Measurements from ENCODE around the gene EXOC4.

The EXOC4 gene

DNA sequence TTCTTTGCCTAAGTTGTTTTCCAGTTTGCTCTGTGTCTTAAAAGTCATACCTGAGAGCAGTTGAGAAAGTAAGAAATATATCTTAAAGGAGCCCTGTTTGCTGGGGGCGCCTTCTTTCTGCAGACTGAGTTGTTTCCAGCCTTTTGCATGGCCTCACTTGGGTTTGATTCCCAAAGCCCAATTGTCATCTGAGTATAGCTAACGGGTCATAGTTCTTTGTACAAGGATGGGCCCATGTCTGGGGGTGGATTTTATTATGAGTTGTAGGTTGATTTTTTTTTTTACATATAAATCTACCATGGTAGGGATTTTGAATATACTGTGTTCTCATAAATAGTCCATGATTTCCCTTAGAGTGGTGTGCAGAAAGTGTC is 555.6 kb downstream of the EXOC4 start:
- no peak for DNase-seq

DNA sequence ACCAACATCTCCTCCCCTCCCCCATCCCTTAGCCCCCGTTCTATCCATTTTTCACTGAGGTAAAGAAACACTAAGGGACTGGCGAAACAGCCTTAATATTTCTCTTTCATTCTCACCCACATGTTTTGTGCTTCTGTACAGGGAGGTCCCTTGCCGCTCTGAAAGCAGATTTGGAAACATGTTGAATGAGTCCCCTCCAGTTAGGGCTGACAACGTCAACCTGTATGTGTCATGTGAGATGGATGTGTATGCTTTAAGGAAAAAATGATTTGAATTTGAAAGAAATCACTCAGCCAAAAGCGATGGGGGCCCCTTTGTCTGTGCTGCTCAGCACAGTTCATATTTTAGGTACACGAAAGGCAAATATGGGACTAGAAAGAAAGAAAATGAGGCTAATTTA is 560.0 kb downstream of the EXOC4 start:
- no peak for DNase-seq

DNA sequence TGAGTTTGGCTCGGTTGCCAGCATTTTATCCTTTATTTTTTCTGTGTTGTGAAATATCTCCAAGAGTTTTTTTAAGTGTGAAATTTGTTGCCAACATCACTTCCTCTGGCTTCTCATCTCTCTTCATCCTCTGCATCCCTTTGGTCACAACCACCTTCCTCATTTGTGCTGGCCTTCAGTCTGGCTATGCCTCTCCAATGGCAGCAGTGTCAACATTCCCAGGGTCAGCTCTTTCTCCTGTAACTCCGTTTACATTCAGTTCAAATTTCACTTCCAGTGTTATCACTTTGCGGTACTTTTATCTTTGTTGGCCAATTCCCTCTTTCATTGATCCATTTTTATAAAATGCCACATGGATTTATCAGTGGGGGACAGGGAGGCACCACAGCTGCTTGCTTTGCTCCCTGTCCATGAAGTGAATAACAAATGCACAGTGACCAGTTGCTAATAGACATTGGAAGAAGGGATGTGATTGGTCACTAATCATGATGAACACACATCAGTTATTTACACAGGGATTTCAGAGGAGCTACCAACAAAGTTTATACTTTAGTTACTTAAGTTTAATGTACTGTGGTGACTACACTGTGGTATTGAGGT is 562.8 kb downstream of the EXOC4 start:
- no peak for DNase-seq

DNA sequence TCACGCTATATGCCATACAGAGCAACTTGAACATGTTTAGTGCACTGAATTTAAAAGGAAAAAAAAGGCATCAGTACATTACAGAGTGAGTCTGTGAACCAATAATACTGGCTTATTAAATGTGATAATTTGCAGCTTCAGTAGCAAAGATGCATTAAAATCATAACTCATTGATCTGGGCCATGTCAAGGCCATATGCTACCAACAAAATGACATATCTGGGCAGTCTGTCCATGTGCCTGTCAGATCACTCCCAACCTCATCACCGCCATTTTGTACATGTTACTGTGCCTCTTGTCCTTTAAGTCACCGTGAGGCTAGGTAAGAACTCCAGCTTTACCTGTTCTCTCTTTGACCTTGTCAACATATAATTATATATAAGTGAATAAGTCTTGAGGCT is 566.8 kb downstream of the EXOC4 start:
- DNase-seq, result no peak

DNA sequence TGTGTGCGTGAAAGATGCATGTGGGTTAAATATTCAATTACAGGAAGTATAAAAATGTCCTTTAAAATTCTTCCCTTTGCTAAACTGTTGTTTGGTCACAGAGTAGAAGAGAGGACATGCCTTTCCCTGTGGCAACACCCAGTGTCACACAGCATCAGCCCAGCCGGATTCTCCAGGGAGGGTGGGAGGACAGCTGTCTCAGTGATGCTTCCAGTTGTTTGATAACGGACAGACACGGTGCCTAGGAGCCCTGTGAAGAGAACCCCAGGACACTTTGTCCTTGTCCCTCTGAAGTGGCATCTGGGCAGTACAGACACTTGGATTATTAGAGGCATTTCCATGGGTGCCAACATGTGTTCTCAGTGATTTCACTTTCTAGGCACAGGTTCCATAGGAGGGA is 567.7 kb downstream of the EXOC4 start:
- no peak for DNase-seq

DNA sequence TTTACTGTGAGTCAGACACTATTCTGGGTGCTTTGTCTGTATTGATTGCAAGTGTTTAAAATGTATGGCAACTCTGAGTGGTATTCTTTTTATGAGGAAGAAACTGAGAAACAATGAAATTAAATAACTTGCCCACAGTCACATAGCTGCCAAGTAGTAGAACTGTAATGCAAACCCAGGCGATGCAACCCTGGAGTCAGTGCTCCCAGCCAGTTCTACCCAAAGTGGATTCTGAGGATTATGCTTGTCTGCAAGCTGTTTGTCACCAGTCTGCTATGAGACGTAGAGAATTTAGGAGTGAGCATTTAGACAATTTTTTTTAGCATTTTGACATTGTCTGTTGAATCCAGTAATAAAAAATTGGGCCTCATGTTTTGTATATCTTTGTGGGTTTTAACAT is 568.3 kb downstream of the EXOC4 start:
- no peak for DNase-seq

DNA sequence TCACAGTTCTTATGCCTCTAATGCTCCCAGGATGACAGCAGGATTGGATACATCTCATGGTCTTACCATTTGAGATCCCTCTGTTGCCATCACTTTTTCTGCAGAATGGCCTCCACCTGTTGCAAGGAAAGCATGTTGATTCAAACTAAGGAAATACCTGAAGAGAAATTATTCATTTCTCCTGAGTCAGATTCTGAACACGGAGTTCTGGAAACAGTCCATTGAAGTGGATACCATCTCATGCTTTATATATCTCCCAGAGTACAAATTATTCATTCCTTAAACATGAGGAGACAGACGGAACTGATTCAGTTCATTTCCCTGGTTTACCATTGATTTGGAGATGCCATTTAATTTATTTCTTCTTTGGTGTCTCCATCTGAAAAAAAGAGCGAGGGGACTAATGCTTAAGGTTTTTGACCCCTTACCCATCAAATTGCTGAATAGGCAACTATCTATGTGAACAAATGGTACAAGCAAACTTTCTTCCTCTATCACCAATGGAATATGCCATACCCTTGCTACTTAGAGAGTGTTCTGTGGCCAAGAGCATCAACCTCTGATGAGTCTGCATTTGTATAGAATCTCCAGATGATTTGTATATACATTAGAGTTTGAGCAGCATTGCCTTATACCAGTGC is 569.2 kb downstream of the EXOC4 start:
- no peak for DNase-seq

DNA sequence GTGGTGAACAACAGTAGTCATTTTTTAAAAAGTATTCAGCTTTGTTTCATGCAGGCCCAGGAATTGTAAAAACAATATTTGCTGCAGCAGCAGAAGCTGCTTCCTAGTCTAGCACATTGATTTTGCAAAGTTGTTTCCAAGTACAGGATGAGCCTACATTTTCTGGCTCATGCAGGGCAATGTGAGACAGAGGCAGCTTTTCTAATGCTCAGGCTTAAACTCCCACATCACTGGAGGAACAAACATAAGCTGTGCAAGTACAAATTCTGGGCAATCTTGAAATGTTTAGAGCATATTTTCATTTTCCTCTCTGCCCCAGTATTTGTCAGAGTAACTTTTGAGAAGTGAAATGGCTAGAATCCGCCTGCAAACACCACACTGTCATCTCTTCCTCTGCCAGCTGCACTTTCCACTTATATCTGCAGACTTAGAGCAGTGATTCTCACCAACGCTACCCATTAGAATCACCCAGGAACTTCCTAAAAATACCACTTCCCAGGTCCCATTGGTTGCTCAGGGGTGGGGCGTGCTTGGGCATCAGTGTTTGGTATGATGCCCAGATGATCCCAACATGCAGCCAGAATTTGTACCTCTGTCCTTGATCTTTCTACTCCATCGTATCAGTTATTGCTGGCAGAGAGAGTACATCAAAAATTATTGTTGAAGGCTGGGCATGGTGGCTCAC is 570.1 kb downstream of the EXOC4 start:
- no peak for DNase-seq

DNA sequence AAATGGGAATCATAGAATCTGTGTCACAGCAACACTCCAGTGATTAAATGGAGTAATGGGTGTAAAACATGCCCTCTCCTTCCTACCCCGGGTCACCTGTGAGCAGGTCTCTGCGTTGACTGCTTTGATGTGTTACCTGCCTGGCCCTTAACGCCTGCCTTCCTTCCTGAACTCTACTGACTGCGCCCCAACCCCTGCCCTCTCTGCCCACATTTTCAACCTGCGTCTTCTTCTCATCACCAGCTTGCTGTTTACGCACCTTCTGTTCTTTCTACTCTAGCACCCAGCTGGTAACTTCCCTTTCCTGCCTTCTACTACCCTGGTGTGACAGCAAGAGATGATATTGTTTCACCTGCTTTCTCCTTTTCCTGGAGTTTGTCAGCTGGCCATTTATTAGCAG is 571.3 kb downstream of the EXOC4 start:
- no peak for DNase-seq

DNA sequence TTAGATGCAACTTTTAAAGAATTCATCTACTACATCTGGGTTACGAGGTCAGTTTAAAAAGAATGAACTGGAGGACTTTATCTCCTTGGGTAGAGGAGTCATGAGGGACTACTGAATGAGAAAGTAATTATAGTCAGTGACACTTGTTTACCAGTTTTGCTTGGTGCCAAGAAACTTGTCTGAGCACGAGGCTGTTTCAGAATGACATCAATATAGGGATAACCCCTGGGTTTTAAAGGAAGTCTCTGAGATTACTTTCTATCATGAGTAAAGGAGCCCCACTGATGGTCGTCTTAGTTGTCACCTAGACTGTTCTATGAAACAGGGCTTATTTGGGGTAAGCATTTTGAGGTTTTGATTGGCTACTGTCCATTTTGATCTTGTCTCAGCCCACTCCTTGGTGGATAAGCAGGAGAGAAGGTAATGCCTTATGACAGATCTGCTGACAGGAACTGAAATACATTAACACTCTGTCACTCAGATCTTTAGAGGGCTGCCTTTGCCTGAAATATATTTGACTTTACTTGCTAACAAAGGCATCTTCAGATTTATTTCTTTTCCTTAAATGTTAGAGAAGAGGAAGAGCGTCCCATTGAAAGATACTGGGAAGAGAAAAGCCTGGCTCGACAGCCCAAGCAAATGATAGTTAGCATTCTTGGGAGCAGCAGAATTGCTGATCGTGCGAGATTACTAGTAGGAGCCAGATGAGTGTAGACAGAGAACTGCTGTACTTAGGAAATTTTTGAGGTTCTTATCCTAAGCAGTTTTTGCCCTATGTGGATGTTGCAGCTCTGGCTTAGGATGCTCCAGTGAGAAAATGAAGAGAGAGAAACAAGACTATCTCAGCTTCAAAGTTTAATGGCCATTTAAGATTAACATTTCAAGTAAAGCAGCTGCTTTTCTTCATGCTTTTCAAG is 575.1 kb downstream of the EXOC4 start:
- no peak for DNase-seq

DNA sequence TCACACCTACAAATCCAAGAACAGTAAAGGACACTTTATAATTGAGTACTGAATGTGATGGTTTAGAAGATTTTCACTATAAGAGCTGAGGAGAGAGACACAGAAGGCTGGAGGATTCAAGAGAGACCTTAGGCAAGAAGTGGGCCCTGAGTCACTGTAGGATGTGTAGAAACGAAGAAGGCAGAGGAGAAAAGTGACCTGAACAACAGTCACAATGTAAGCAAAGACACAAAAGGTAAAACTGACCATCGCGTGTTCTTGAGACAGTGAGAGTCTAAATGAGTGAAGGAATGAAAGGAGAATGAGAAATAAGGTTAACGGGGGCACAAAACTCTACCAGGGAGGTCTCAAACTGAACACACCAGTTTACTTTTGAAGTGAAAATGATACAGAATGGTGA is 576.0 kb downstream of the EXOC4 start:
- no peak for DNase-seq

DNA sequence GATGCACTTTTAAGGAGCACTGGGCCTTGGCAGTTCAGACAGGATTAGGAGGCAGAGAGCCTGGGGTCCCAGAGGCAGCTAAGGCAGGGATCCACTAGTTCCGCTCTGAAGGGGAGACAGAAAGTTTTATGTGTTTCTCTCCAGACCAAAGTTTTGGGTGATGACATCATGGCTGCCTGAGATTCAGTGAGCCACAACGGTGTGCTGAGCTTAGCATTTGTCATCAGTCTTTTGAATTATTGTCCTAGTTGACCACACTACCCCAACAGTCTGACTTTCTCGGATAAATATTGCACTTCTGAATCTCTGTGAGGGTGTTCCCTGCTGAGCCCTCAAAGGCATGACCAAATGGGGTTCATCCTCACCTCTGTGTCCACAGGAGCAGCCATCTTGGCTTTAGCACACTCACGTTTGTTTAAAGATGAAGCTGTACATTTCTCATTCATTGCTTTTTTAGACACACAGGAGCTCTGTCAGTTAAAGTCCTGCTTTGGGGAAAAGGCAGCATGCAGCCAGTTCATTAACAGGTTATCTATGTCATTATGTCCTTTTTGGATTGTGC is 576.5 kb downstream of the EXOC4 start:
- DNase-seq, result no peak

DNA sequence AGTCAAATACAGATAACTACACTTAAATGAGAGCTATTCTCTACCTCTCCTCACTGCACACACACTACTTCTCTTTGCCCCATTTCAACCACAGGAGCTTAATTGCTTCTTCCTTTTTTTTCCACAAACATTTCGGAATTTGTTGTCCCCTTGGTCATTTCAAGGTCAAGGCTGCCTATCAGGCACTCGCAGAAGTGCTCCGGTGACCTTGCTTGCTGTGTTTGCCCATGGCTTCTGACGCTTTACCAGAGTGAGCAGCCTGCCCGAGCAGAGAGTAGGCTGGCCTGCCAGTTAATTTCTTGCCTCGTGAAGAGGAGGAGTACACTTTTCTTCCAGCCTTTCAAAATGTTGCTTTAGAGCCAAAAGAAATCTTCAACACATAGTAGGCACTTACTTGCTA is 577.2 kb downstream of the EXOC4 start:
- DNase-seq, result no peak

DNA sequence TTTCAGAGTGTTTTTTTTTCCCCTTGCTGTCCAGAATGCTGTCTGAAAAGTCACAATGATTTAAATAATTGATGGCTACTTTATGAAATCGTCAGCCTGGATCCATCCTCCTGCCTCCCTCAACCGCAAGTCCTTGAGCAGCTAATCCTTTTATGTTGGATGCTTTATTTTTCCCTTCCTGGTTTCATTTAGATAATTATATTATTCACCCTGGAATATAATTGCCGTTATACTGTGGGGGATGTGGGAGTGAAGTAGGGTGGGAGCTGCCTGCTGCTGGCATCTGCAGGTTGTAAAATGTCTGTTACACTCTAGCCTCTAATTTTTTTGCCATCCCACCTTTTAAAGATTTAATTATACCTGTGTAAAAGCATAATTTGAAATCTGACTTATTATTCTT is 583.8 kb downstream of the EXOC4 start:
- DNase-seq, result no peak

DNA sequence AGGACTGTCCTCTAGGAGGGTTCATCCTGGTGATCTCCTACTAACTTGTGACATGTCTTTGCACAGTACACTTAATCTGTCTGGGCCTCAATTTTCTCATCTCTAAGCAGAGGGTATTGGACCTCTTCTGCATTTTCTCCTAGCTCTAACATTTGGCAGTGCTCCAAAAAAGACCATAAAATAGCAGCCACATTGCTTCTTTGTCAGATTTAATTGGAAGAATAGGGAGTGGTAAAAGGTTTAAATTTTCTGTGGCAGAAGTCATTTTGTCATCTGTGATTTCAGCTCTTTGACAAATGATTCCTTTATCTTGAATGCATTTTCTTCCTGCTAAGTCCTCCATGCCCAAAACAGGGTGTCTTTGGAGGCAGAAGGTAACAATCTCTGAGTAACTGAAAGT is 584.3 kb downstream of the EXOC4 start:
- no peak for DNase-seq

DNA sequence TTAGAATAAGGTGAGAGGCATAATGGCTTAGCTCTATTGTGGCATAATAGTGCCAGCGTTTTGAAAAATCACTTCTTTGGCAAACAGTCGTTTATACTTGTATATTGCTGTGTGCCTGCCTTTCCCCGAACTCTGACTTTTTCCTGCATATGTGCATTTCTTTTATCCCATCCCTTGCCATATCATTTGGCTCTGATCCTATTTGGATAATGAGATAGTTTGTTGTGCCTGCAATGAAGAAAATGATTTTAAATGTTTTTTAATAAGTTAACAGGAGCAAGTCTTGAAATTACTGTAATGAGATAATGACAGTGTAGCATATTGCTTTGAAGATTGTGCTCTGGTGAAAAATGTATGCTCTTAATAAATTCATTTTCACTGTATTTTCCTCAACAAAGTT is 586.2 kb downstream of the EXOC4 start:
- DNase-seq, result no peak

DNA sequence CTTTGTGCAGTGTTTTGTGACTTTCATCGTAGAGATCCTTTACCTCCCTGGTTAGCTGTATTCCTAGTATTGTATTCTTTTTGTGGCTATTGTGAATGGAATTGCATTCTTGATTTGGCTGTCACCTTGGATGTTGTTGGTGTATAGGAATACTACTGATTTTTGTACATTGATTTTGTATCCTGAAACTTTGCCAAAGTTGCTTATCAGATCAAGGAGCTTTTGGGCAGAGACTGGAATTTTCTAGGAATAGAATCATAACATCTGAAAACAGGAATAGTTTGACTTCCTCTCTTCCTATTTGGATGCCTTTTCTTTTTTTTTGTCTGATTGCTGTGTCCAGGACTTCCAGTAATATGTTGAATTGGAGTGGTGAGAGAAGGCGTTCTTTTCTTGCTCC is 590.5 kb downstream of the EXOC4 start:
- no peak for DNase-seq

DNA sequence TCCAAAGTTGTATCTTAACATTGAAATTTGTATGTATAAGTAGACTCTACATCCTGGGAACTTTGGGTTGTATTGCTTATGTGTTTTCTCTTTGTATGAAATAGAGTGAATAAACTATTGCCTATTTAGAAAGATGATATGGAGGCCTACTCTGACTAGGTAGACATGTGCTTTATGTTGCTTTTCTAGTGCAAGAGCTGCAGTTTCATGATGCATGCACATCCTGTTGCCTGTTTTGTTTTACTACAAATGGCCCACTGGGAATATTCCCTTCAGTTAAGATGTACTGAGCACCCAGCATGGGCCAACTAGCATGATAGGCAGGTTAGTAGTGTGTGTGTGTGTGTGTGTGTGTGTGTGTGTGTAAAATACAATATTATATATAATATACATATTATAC is 592.1 kb downstream of the EXOC4 start:
- no peak for DNase-seq

DNA sequence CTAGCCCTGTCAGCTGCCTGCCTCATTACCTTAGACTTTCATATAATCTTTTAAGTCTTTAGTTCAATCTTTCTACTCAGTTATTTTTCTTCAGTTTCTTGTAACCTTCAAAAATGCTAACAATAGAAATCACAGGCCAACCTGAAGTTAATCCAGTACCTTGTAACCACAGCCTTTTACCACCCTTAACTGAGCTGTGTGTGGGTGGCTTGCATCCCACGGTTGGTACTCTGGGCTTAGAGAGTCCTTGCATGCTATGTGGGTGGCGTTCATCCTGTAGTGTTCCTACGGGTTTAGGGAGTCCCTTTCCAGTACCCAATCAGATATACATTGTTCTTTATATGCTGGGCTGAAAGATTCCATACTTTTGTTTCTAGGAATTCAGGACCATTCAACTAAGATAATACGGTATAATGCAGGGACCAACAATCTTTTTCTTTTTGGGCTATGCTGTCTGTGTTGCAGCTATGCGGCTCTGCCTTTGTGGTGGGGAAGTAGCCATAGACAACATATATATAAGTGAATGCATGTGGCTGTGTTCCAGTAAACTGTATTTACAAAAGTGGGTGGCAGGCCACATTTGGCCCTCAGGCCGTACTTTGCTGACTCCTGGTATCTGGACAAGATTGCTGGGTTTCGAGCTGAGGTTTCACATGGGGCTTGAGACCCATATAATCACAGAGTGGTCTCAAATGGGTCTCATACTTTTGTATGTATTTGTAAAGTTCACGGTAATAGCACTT is 593.5 kb downstream of the EXOC4 start:
- no peak for DNase-seq

DNA sequence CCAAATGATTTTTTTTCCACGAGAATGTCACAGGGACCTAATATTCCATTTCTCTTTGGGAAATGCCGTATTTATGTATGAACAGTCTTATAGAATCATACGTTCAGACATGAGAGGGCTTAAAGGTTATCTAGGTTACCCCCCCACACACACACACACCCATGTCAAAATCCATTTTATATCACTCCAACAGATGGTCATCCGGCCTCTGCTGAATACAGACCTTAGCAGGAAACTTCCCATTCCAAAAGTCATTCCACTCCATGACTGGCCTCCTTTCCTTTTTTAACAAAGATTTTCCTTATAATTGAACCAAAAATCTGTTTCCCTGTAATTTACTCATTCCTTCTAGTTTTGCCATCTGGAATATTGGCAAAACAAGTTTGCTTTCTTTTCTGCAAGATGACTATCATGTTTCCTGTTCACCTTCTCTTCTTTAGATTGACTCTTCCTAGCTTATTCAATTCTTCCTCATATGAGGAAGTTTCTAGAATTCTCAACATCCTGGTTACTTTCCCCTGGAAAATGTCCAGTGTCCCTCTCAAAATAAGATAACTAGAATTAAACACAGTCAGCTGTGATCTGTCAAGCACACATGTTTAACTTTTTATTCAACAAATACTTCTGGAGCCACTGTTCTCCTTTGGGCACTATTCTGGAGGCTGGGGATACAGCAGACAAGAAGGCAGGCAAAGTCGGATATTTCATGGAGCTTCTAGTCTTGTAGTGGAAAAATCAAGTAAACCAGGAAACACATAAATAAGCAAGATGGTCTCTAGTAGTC is 597.8 kb downstream of the EXOC4 start:
- no peak for DNase-seq

DNA sequence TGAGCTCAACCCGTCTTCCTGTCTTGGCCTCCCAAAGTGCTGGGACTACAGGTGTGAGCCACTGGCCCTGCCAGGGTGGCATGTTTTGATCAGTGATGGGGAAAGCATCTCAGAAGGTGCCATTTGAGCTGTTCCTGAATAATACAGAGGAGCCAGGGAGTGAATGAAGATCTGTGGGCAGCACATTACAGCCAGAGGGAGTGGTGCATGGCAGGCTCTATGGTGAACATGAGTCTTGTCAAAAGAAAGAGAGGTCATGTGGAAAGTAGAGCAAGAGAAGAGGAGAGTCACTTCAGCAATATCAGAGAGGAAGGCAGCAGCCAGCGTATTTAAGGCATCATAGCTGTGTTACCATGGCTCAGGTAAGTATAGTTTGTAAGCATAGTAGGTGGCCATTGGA is 598.5 kb downstream of the EXOC4 start:
- DNase-seq, result no peak

Measured in activated gamma-delta T cell treated with Interleukin-2 at 50 U/mL for 16 hours (primary cell).